H1 (cell line): Measurements from ENCODE around the gene FNIP2. TPM values are rescaled to one million over a fixed set of nuclear protein-coding genes. Genes with fewer than 3 reads are reported as not detected.

Experiments used
- CTCF ChIA-PET: fragments of 300-600 bp; sonication (Branson Sonifier 250); formaldehyde crosslinking; loops from one replicate; lab custom pipeline; 2021; ENCODE audit not compliant: partially characterized antibody; lab: Charles Lee
- POLR2A ChIA-PET: fragments of 300-600 bp; sonication (Branson Sonifier 250); formaldehyde crosslinking; loops from one replicate; lab custom pipeline; 2021; ENCODE audit warnings: inconsistent platforms; ENCODE audit not compliant: partially characterized antibody; lab: Charles Lee
- DNase-seq, 2 experiments: peaks; one replicate each; pipeline versions ENCODE4 v3.0.0 to v3.0.0-alpha.2; 2010 to 2022; ENCODE audit warnings: low spot score in 2 of 2, low read depth in 1 of 2, mixed read lengths in 1 of 2
- FAIRE-seq: peaks from 2 replicates; lab custom pipeline; 2011; peaks lifted over from hg19 to GRCh38; lab: Jason Lieb, UNC
- H2AFZ ChIP-seq: 2 replicates; pipeline ENCODE4 v1.8.1; 2012; ENCODE audit warnings: low read length, inconsistent platforms
- H2AK5ac ChIP-seq: 2 replicates; pipeline ENCODE4 v1.6.1; 2013; ENCODE audit warnings: low read depth, low read length
- H2BK120ac ChIP-seq: replicated peaks from 2 replicates; pipeline ENCODE3; 2013; ENCODE audit warnings: low read depth, low read length, inconsistent platforms
- H2BK12ac ChIP-seq: 2 replicates; pipeline ENCODE4 v1.6.1; 2013; ENCODE audit warnings: low read depth, low read length
- H2BK15ac ChIP-seq: 2 replicates; pipeline ENCODE4 v1.6.1; 2013; ENCODE audit warnings: low read length
- H2BK20ac ChIP-seq: 2 replicates; pipeline ENCODE4 v1.6.1; 2013; ENCODE audit warnings: low read length
- H2BK5ac ChIP-seq: 2 replicates; pipeline ENCODE4 v1.6.1; 2013; ENCODE audit warnings: low read depth, low read length
- H3K14ac ChIP-seq: 2 replicates; pipeline ENCODE4 v1.6.1; 2013; ENCODE audit warnings: inconsistent platforms; ENCODE audit not compliant: insufficient read length
- H3K18ac ChIP-seq: 2 replicates; pipeline ENCODE4 v1.6.1; 2013; ENCODE audit warnings: low read length; ENCODE audit errors: extremely low read depth
- H3K23ac ChIP-seq: 2 replicates; pipeline ENCODE4 v1.6.1; 2013; ENCODE audit warnings: inconsistent platforms; ENCODE audit not compliant: insufficient read length
- H3K23me2 ChIP-seq: 2 replicates; pipeline ENCODE4 v1.6.1; 2013; ENCODE audit warnings: low read depth, low read length
- H3K27ac ChIP-seq: 2 replicates; pipeline ENCODE4 v1.6.1; 2011; ENCODE audit warnings: low read depth, low read length, inconsistent platforms
- H3K27me3 ChIP-seq, 4 experiments: replicated peaks in 1 of 4; 1 replicate in 1 of 4; 2 replicates in 3 of 4; pipeline versions ENCODE4 v1.6.1 to v1.8.1; 2011 to 2013; ENCODE audit warnings: low read length in 3 of 4, mild to moderate bottlenecking in 3 of 4, inconsistent platforms in 2 of 4, mixed read lengths in 2 of 4, moderate library complexity in 1 of 4; ENCODE audit not compliant: control insufficient read depth in 3 of 4, insufficient read depth in 3 of 4; ENCODE audit errors: extremely low read depth in 1 of 4
- H3K36me3 ChIP-seq, 4 experiments: 2 replicates each; pipeline versions ENCODE4 v1.6.1 to v1.8.1; 2011 to 2013; ENCODE audit warnings: mild to moderate bottlenecking in 4 of 4, low read length in 3 of 4, moderate library complexity in 2 of 4, control low read depth in 1 of 4, inconsistent platforms in 1 of 4; ENCODE audit not compliant: insufficient read depth in 4 of 4, control insufficient read depth in 2 of 4
- H3K4ac ChIP-seq: replicated peaks from 2 replicates; pipeline ENCODE3; 2013; ENCODE audit warnings: low read length, low read depth, mixed read lengths, inconsistent platforms; ENCODE audit not compliant: insufficient read length
- H3K4me1 ChIP-seq, 4 experiments: replicated peaks in 1 of 4; 1 replicate in 1 of 4; 2 replicates in 3 of 4; pipeline versions ENCODE4 v1.6.1 to v1.8.1; 2011 to 2013; ENCODE audit warnings: low read length in 3 of 4, inconsistent platforms in 2 of 4, mixed read lengths in 1 of 4; ENCODE audit not compliant: insufficient read depth in 4 of 4, control insufficient read depth in 3 of 4
- H3K4me2 ChIP-seq, 2 experiments: 2 replicates each; pipeline versions ENCODE4 v1.6.1 to v1.8.1; 2011 to 2013; ENCODE audit warnings: low read depth in 2 of 2, low read length in 2 of 2, control low read depth in 1 of 2, inconsistent platforms in 1 of 2, mild to moderate bottlenecking in 1 of 2; ENCODE audit not compliant: insufficient read depth in 1 of 2
- H3K4me3 ChIP-seq, 4 experiments: fragments of 200-600, 300-600 bp in 1 of 4; sonication (generic), shearing (Covaris generic), sonication (Bioruptor Twin) in 1 of 4; 2 replicates each; pipeline versions ENCODE4 v1.5.1 to v1.8.1; 2011 to 2016; ENCODE audit warnings: low read length in 4 of 4, low read depth in 3 of 4, control low read depth in 2 of 4, inconsistent platforms in 2 of 4, mild to moderate bottlenecking in 2 of 4, mixed read lengths in 1 of 4, moderate library complexity in 1 of 4; ENCODE audit not compliant: insufficient read depth in 2 of 4; ENCODE audit errors: extremely low read depth in 1 of 4
- H3K56ac ChIP-seq: replicated peaks from 2 replicates; pipeline ENCODE3; 2013; ENCODE audit warnings: low read depth, mild to moderate bottlenecking, mixed read lengths, low read length, inconsistent platforms; ENCODE audit not compliant: insufficient read length
- H3K79me1 ChIP-seq: 2 replicates; pipeline ENCODE4 v1.6.1; 2013; ENCODE audit warnings: low read depth, low read length, control low read depth
- H3K79me2 ChIP-seq, 2 experiments: 2 replicates each; pipeline versions ENCODE4 v1.6.1 to v1.8.1; 2012 to 2013; ENCODE audit warnings: low read length in 2 of 2, mild to moderate bottlenecking in 2 of 2, inconsistent platforms in 1 of 2; ENCODE audit not compliant: insufficient read depth in 2 of 2, control insufficient read depth in 1 of 2
- H3K9ac ChIP-seq, 4 experiments: replicated peaks in 1 of 4; 1 replicate in 1 of 4; 2 replicates in 3 of 4; pipeline versions ENCODE4 v1.6.1 to v1.8.1; 2011 to 2013; ENCODE audit warnings: low read depth in 3 of 4, low read length in 3 of 4, control low read depth in 2 of 4, mild to moderate bottlenecking in 2 of 4, moderate library complexity in 2 of 4, inconsistent platforms in 1 of 4; ENCODE audit errors: extremely low read depth in 1 of 4
- H3K9me3 ChIP-seq, 2 experiments: 2 replicates each; pipeline versions ENCODE4 v1.6.1 to v1.8.1; 2012 to 2013; ENCODE audit warnings: mild to moderate bottlenecking in 2 of 2, moderate library complexity in 2 of 2, control low read depth in 1 of 2, inconsistent platforms in 1 of 2, low read depth in 1 of 2, low read length in 1 of 2, mixed read lengths in 1 of 2; ENCODE audit not compliant: insufficient read depth in 2 of 2
- H4K20me1 ChIP-seq, 2 experiments: replicated peaks in 1 of 2; 2 replicates each; pipeline versions ENCODE3 to v1.8.1; 2011 to 2013; ENCODE audit warnings: inconsistent platforms in 2 of 2, low read length in 2 of 2, mild to moderate bottlenecking in 1 of 2; ENCODE audit not compliant: insufficient read depth in 2 of 2, control insufficient read depth in 1 of 2
- H4K5ac ChIP-seq: 2 replicates; pipeline ENCODE4 v1.6.1; 2013; ENCODE audit warnings: low read length, low read depth, mixed read lengths, inconsistent platforms; ENCODE audit not compliant: insufficient read length
- H4K8ac ChIP-seq: 2 replicates; pipeline ENCODE4 v1.8.0; 2013; ENCODE audit warnings: mild to moderate bottlenecking, moderate library complexity, low read length, inconsistent platforms; ENCODE audit not compliant: insufficient read depth; ENCODE audit errors: extremely low read depth
- H4K91ac ChIP-seq: replicated peaks from 2 replicates; pipeline ENCODE3; 2013; ENCODE audit warnings: low read length, mixed read lengths, inconsistent platforms; ENCODE audit not compliant: insufficient read length
- ASH2L ChIP-seq: fragments of 200-600, 300-600 bp; sonication (generic); IDR thresholded peaks from one replicate; pipeline ENCODE4 v1.7.1; 2017; ENCODE audit warnings: low read length
- BACH1 ChIP-seq: IDR thresholded peaks from 2 replicates; pipeline ENCODE4 v1.6.1; 2012; ENCODE audit warnings: low read length, improper control_type of control experiment
- BCL11A ChIP-seq, 2 experiments: IDR thresholded peaks; one replicate each; pipeline ENCODE4 v1.6.1; 2011; ENCODE audit warnings: low read depth in 2 of 2, low read length in 2 of 2, mild to moderate bottlenecking in 2 of 2
- CBX8 ChIP-seq: fragments of 300-800, 300-1000 bp; sonication (generic); IDR thresholded peaks from 2 replicates; pipeline ENCODE4 v1.7.1; 2016; ENCODE audit warnings: low read depth, low read length, borderline replicate concordance
- EGR1 ChIP-seq: IDR thresholded peaks from 2 replicates; pipeline ENCODE4 v1.6.1; 2011; ENCODE audit warnings: low read depth, low read length, borderline replicate concordance
- EZH2 ChIP-seq: fragments of 200-600 bp; sonication (generic); IDR thresholded peaks from 2 replicates; pipeline ENCODE4 v1.7.1; 2012; ENCODE audit warnings: low read depth, mild to moderate bottlenecking, moderate library complexity, low read length, inconsistent platforms; ENCODE audit not compliant: severe bottlenecking
- GTF2F1 ChIP-seq: IDR thresholded peaks from 2 replicates; pipeline ENCODE4 v1.6.1; 2012; ENCODE audit warnings: low read depth, low read length, improper control_type of control experiment, borderline replicate concordance
- HDAC6 ChIP-seq: IDR thresholded peaks from one replicate; pipeline ENCODE4 v1.7.1; 2012; ENCODE audit warnings: low read depth, mild to moderate bottlenecking, inconsistent platforms, low read length, moderate library complexity
- MAFK ChIP-seq: IDR thresholded peaks from 2 replicates; pipeline ENCODE4 v1.6.1; 2012; ENCODE audit warnings: low read depth, mild to moderate bottlenecking, improper control_type of control experiment, low read length
- RBBP5 ChIP-seq: IDR thresholded peaks from 2 replicates; pipeline ENCODE4 v1.7.1; 2012; ENCODE audit warnings: low read depth, mild to moderate bottlenecking, inconsistent platforms, low read length, moderate library complexity, borderline replicate concordance
- RFX5 ChIP-seq: IDR thresholded peaks from 2 replicates; pipeline ENCODE4 v1.6.1; 2011; ENCODE audit warnings: low read depth, low read length, improper control_type of control experiment, borderline replicate concordance
- RNF2 ChIP-seq: fragments of 200-900, 300-1000 bp; sonication (generic); IDR thresholded peaks from 2 replicates; pipeline ENCODE4 v1.7.1; 2016; ENCODE audit warnings: borderline replicate concordance, low read depth, mild to moderate bottlenecking, antibody characterized with exemption, low read length; ENCODE audit not compliant: poor library complexity, severe bottlenecking; ENCODE audit errors: missing control alignments
- TAF7 ChIP-seq: optimal IDR thresholded peaks from 2 replicates; pipeline ENCODE3; 2011; ENCODE audit warnings: low read depth, mild to moderate bottlenecking, inconsistent platforms, low read length, moderate library complexity, borderline replicate concordance
- TBP ChIP-seq: IDR thresholded peaks from 2 replicates; pipeline ENCODE4 v1.6.1; 2011; ENCODE audit warnings: low read depth, low read length, improper control_type of control experiment
- TEAD4 ChIP-seq: IDR thresholded peaks from 2 replicates; pipeline ENCODE4 v1.6.1; 2012; ENCODE audit warnings: low read depth, low read length, inconsistent platforms, mixed read lengths
- ZNF274 ChIP-seq: IDR thresholded peaks from 2 replicates; pipeline ENCODE4 v1.7.0; 2012; ENCODE audit warnings: low read length, borderline replicate concordance; ENCODE audit errors: extremely low read depth
- polyA plus RNA-seq, 7 experiments: library from polyadenylated mRNA; depleted of rRNA in 3 of 7; stranded (reverse) in 5 of 7; unstranded in 2 of 7; fragments of >200 nt in 5 of 7; fragments of 200-250 nt in 2 of 7; gene quantifications; 1 replicate in 5 of 7; 2 replicates in 1 of 7; 4 replicates in 1 of 7; pipeline versions ENCODE4 v1.2.1 to v1.2.3, GENCODE V29; 2011 to 2013; ENCODE audit warnings: missing spikeins in 2 of 7, mixed read lengths in 2 of 7
- total RNA-seq: library from RNA; stranded (reverse); fragmentation: NEBNext Ultra II Directional; extraction: Animal tissue kit (Norgen Biotek cat#: 25700); gene quantifications from 2 replicates; pipeline ENCODE4 v1.2.1, GENCODE V29; 2021

Gene FNIP2
- total and polyA plus RNA-seq, 2 of the 8 experiments (the other 6 are each of a cell fraction or from before 2014, with no cell fraction given): 4.0 to 13.0 TPM

GRCh38 chr4:158930639-158930972, 161.8 kb downstream of the FNIP2 start:
- no peak overlapping the region for H2BK12ac ChIP-seq
- H2BK5ac ChIP-seq: no peak overlapping the region
- POLR2A ChIA-PET: no interaction called here
- H3K4me3 ChIP-seq: no peak overlapping the region
- DNase-seq: no peak
- H3K9me3 ChIP-seq: peaks cover 0 to 8% of the 10 kb centered on the region in 2 experiments; a peak in 1 of 4 replicates
- no peak overlapping the region for H2BK15ac ChIP-seq
- no peak overlapping the region for H3K14ac ChIP-seq
- H3K4ac ChIP-seq: no peak overlapping the region
- no peak for FAIRE-seq
- CTCF ChIA-PET: interaction anchor here (0.7 to 0.8 kb wide), 4 partner anchors 10 to 1776 kb away, joined by 3 read pairs; no protein-coding TSS in a partner anchor
- H3K36me3 ChIP-seq: no peaks in the 10 kb centered on the region
- H3K23ac ChIP-seq: no peak overlapping the region
- no peaks in the 10 kb centered on the region for H3K4me1 ChIP-seq
- H2AFZ ChIP-seq: no peak overlapping the region
- H2AK5ac ChIP-seq: no peak overlapping the region
- no peaks in the 10 kb centered on the region for H4K20me1 ChIP-seq
- H3K18ac ChIP-seq: no peak overlapping the region
- H3K79me2 ChIP-seq: no peaks in the 10 kb centered on the region
- no peak overlapping the region for H4K91ac ChIP-seq
- no peak overlapping the region for H3K27ac ChIP-seq
- no peak overlapping the region for H3K4me2 ChIP-seq
- no peak overlapping the region for H4K5ac ChIP-seq
- no peak overlapping the region for H3K9ac ChIP-seq
- no peaks in the 10 kb centered on the region for H3K79me1 ChIP-seq
- H3K23me2 ChIP-seq: no peaks in the 10 kb centered on the region; the same call in 1 of the 2 replicates
- H3K27me3 ChIP-seq: no peaks in the 10 kb centered on the region
- no peak overlapping the region for H2BK120ac ChIP-seq
- no peak overlapping the region for H4K8ac ChIP-seq
- H3K56ac ChIP-seq: no peak overlapping the region
- no peak overlapping the region for H2BK20ac ChIP-seq
- TF ChIP-seq BCL11A (IDR thresholded peaks at IDR 0.05; ENCODE audit: low read depth in 2 of 2, low read length in 2 of 2) (no peak), GTF2F1 (no peak), TAF7 (no peak), RBBP5 (no peak), MAFK (no peak), HDAC6 (no peak), ASH2L (no peak), RFX5 (no peak), BACH1 (no peak), RNF2 (no peak), ZNF274 (no peak), CBX8 (no peak), EZH2 (no peak), TBP (no peak), EGR1 (no peak), TEAD4 (no peak)
